Calu3 (cell line): Measurements from ENCODE around the gene NISCH. TPM values are rescaled to one million over a fixed set of nuclear protein-coding genes. Genes with fewer than 3 reads are reported as not detected.

Experiments
- BruUV-seq: library from RNA; stranded (reverse); fragments of 400-500 nt; replicated peaks from 2 replicates; lab custom pipeline; 2021; lab: Mats Ljungman, UMichigan
- CTCF ChIA-PET: fragments of 300-600 bp; sonication (Branson Sonifier 250); formaldehyde crosslinking; loops from one replicate; lab custom pipeline; 2022; ENCODE audit warnings: antibody characterized with exemption; lab: Charles Lee
- DNase-seq: peaks from one replicate; pipeline ENCODE4 v3.0.0; 2022
- H3K27ac Mint-ChIP-seq: one replicate; pipeline ENCODE4 v1.8.0; 2022; ENCODE audit warnings: mixed read lengths; ENCODE audit not compliant: unreplicated experiment
- H3K27me3 Mint-ChIP-seq: one replicate; pipeline ENCODE4 v1.8.0; 2022; ENCODE audit warnings: mixed read lengths; ENCODE audit not compliant: unreplicated experiment
- H3K36me3 Mint-ChIP-seq: one replicate; pipeline ENCODE4 v1.8.0; 2022; ENCODE audit warnings: mild to moderate bottlenecking, moderate library complexity, mixed read lengths; ENCODE audit not compliant: insufficient read depth, unreplicated experiment
- H3K4me1 Mint-ChIP-seq: one replicate; pipeline ENCODE4 v1.8.0; 2022; ENCODE audit warnings: mild to moderate bottlenecking, low read depth, mixed read lengths; ENCODE audit not compliant: unreplicated experiment
- H3K4me3 Mint-ChIP-seq: one replicate; pipeline ENCODE4 v1.8.0; 2022; ENCODE audit warnings: mild to moderate bottlenecking, low read depth, moderate library complexity, mixed read lengths; ENCODE audit not compliant: unreplicated experiment
- H3K9me3 Mint-ChIP-seq: one replicate; pipeline ENCODE4 v1.8.0; 2022; ENCODE audit warnings: low read depth, mixed read lengths; ENCODE audit not compliant: unreplicated experiment
- intact Hi-C: fragments of 100-400 bp; cut with micrococcal nuclease; formaldehyde crosslinking; loops from one replicate; pipeline ENCODE4 v1.10.0; 2022; ENCODE audit not compliant: unreplicated experiment
- total RNA-seq: library from RNA; stranded (reverse); gene quantifications from 2 replicates; pipeline ENCODE4 v1.2.3, GENCODE V29; 2022
- TF ChIP-seq, protein P1 (sequence below): fragments of 200-600 bp; IDR thresholded peaks from one replicate; pipeline ENCODE4 v1.8.0; 2022; ENCODE audit warnings: antibody characterized with exemption; ENCODE audit not compliant: unreplicated experiment

Gene NISCH
- total RNA-seq, 1 experiment from 2014 or later, result 58.6 TPM

DNA sequence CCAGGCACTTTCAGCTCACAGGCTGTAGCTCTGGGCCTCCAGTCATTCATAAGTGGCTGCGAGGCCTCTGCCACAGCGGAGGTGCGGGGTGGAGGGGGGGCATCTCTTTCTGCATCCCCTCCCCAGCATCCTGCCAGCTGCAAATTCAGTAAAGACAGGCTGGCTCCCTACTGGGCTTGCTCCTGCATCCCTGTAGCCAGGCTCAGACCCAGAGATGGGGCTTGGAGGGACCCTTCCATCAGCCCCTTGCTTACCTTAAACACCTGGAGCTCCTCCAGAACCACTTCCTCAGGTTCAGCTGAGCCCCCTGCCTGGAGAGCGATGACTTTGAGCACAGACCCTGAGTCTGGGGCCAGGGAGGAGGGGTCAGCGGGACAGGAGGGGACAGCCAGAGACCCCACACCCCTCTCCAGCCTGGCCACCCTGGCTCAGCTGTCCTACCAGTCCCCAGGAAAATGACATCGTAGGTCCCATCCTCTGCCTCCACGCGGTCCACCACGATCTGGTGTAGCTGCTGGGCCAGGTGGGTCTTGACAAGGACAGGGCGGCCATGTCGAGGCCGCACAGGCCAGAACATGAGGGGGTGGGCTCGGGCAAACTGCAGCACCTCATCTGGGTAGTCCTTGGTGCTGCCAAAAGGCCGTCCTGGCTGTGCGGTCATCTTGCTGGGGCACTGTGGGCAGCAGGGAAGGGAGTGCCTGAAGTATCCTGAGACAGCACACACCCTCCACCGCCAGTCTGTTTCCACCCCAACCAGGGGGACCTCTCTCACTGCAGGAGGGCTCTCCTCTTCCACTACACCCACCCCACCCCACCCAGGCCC lies 15.8 kb upstream of the NISCH start:
- intact Hi-C loops, result no loop called here
- H3K27me3 Mint-ChIP-seq, result peaks cover 14% of the 10 kb centered on the region
- H3K4me1 Mint-ChIP-seq, result no peaks in the 10 kb centered on the region
- no peak overlapping the region for H3K27ac Mint-ChIP-seq
- CTCF ChIA-PET, result no interaction called here
- no peaks in the 10 kb centered on the region for H3K9me3 Mint-ChIP-seq
- no peak for DNase-seq
- no peak overlapping the region for H3K4me3 Mint-ChIP-seq
- no TSS peak for BruUV-seq
- TF ChIP-seq, protein P1, sequence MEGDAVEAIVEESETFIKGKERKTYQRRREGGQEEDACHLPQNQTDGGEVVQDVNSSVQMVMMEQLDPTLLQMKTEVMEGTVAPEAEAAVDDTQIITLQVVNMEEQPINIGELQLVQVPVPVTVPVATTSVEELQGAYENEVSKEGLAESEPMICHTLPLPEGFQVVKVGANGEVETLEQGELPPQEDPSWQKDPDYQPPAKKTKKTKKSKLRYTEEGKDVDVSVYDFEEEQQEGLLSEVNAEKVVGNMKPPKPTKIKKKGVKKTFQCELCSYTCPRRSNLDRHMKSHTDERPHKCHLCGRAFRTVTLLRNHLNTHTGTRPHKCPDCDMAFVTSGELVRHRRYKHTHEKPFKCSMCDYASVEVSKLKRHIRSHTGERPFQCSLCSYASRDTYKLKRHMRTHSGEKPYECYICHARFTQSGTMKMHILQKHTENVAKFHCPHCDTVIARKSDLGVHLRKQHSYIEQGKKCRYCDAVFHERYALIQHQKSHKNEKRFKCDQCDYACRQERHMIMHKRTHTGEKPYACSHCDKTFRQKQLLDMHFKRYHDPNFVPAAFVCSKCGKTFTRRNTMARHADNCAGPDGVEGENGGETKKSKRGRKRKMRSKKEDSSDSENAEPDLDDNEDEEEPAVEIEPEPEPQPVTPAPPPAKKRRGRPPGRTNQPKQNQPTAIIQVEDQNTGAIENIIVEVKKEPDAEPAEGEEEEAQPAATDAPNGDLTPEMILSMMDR, result no peak
- H3K36me3 Mint-ChIP-seq, result no peaks in the 10 kb centered on the region

DNA sequence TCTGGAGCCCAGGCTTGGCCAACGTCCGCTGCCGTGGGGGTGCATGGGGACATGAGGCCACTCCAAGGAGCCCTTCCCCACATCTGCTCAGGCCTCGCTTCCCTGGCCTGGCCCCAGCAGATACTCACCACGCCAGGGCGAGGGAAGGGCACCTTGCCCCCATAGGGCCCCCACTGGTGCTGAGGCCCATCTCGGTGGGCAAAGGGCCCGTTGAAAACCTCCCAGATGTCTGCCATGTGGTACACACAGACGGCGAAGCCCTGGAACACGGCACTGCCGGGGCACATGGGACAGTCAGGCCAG lies 15.2 kb upstream of the NISCH start:
- TF ChIP-seq, protein P1, result no peak
- Mint-ChIP-seq H3K4me1 (no peaks in the 10 kb centered on the region), H3K27ac (no peak overlapping the region), H3K36me3 (no peaks in the 10 kb centered on the region), H3K9me3 (no peaks in the 10 kb centered on the region), H3K4me3 (no peak overlapping the region), H3K27me3 (peaks cover 10% of the 10 kb centered on the region)
- BruUV-seq, result no TSS peak
- intact Hi-C loops, result no loop called here
- no peak for DNase-seq
- CTCF ChIA-PET, result no interaction called here

DNA sequence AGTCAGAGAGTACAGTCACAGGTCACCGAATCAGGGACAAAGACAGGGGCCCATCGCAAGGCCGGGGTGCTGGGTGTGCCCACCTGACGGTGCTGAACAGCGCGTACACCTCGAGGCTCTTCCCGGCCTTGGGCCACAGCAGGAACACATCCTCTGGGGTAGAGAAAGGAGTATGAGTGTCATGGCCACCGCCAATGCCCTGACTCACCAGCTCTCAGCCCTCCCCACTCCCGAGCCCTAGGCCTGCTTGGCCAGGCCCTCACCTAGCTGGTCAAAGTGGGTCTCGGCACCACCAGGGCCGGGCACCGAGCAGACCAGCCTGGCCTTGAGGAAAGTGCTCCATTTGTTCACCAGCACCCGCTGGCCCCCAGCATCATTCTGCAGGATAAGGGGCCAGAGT lies 14.7 kb upstream of the NISCH start:
- Mint-ChIP-seq H3K36me3 (no peaks in the 10 kb centered on the region), H3K4me3 (no peak overlapping the region), H3K27ac (no peak overlapping the region), H3K27me3 (peaks cover 5% of the 10 kb centered on the region), H3K4me1 (no peaks in the 10 kb centered on the region), H3K9me3 (no peaks in the 10 kb centered on the region)
- TF ChIP-seq, protein P1, result no peak
- no TSS peak for BruUV-seq
- CTCF ChIA-PET, result no interaction called here
- DNase-seq, result no peak
- intact Hi-C loops, result no loop called here

DNA sequence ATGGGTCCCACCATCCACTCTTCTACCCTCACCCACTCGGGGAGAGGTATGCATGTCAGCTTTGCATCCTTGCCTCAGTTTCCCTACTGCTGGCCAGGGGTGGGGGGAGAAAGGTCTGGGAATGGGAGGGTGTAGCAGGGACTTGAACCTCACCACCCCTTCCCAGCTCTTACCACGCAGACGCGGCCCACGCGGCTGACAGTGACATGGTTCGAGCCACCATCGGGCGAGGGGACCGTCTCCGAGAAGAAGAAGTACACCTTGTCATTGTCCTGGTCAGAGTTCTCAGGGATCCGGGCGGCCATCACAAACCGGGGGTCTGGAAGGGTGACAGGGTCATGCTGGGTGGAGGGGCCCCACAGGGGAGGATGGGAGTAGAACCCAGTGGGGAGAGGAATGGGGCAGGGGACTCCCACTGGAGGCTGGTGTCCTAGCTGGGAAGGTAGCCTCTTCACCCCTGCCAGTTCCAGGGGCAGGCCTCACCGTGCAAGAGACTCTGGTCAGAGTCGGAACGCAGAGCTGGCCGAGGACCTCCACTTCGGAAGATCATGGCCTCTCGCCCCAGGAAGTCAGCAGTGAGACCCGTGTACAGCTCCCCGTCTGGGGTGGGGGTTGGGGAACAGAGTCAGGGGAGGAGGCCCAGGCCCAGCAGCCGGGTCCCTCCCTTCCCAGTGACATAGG lies 14.2 kb upstream of the NISCH start:
- TF ChIP-seq, protein P1, result no peak
- no peak overlapping the region for H3K27ac Mint-ChIP-seq
- intact Hi-C loops, result no loop called here
- BruUV-seq, result no TSS peak
- H3K4me1 Mint-ChIP-seq, result no peaks in the 10 kb centered on the region
- CTCF ChIA-PET, result no interaction called here
- H3K4me3 Mint-ChIP-seq, result no peak overlapping the region
- DNase-seq, result no peak
- no peaks in the 10 kb centered on the region for H3K36me3 Mint-ChIP-seq
- no peaks in the 10 kb centered on the region for H3K9me3 Mint-ChIP-seq
- H3K27me3 Mint-ChIP-seq, result no peaks in the 10 kb centered on the region
